Stimulated activated CD4-positive, alpha-beta T cell treated with anti-CD3 and anti-CD28 coated beads, Interleukin-1b, Interleukin-23, amount 100 ng/mL, for 4 hours (primary cell): ENCODE data around the gene FAM156B.
"Not testable (repeated sequence)": the region's sequence is repeated elsewhere in the genome, so short reads cannot be mapped to it uniquely, and the experiment has no call there.

ENCODE experiments used
- DNase-seq, 2 donors: peaks; one replicate each; pipeline ENCODE4 v3.0.0-alpha.2; 2020; ENCODE audit warnings: low read depth in 2 of 2

Gene FAM156B

DNA sequence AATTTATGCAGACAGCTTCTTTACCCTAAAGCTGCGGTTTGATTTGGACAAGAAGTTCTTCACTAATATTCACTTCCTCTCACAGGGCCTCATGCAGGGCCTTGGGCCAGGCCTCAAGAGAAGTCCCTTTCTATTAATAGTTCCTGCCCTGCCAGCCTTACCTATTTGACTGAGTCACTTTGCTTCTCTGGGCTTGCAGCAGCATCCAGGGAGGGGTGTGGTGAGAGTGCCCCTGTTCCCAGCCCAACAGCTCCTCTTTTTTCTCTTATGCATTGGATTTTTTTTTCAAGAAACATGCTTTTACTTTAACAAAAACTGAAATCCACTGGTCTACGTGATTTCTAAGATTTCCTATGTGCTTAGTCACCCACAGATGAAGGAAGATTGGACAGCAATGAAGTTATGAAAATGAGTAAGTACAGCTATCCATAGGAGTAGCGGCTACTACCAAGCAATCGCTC, 26.7 kb downstream of the FAM156B start:
- no peak for DNase-seq

DNA sequence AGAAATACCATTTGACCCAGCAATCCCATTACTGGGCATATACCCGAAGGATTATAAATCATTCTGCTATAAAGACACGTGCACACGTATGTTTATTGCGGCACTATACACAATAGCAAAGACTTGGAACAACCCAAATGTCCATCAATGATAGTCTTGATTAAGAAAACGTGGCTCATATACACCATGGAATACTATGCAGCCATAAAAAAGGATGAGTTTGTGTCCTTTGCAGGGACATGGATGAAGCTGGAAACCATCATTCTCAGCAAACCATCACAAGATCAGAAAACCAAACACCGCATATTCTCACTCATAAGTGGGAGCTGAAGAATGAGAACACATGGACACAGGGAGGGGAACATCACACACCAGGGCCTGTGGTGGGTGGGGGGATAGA, 33.1 kb downstream of the FAM156B start:
- DNase-seq = not testable (repeated sequence)

DNA sequence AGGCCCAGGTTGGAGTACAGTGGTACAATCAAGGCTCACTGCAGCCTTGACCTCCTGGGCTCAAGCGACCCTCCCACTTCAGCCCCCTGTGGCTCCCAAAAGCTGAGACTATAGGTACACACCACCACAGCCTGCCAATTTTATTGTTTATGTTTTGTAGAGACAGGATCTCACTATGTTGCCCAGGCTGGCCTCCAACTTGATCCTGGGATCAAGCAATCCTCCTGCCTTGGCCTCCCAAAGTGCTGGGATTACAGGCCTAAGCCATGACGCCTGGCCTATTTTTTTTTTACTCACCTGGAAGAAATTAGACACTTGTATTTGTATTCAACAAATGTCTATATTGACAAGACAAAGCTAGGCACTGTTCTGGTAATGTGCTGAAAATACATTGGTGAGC, 36.1 kb downstream of the FAM156B start:
- DNase-seq = no peak

DNA sequence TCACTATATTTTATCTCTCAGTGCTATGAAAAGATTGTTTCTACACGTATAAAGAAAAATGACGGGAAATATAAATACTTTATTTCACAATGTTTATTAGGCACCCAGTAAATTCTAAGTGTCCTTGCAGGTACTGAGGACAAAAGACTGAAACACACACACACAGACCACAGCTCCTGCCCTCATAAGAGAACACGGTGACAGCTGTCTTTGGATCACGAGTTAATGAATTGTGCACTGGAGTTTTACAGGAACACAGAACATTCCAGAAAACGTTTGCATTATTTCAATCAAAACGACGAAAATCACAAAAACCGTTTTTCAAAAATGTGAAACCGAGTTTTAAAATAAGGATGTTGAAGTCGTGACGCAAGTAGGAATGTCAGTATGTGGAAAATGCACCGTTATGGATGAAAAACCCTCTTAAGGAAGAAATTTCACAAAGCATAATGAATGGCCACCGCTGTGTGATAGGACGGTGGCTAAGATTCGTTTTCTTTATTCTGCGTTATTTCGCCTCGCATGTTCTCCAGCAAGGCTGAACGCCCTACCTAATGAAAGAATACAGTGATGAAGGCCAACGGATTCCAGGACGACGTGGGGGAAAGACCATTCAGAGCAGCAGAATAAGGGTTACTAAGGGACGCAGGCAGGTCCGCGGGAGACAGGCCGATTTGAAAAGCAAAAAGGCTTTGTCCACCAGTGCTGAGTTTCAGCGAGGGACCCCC, 37.0 kb downstream of the FAM156B start:
- no peak for DNase-seq

DNA sequence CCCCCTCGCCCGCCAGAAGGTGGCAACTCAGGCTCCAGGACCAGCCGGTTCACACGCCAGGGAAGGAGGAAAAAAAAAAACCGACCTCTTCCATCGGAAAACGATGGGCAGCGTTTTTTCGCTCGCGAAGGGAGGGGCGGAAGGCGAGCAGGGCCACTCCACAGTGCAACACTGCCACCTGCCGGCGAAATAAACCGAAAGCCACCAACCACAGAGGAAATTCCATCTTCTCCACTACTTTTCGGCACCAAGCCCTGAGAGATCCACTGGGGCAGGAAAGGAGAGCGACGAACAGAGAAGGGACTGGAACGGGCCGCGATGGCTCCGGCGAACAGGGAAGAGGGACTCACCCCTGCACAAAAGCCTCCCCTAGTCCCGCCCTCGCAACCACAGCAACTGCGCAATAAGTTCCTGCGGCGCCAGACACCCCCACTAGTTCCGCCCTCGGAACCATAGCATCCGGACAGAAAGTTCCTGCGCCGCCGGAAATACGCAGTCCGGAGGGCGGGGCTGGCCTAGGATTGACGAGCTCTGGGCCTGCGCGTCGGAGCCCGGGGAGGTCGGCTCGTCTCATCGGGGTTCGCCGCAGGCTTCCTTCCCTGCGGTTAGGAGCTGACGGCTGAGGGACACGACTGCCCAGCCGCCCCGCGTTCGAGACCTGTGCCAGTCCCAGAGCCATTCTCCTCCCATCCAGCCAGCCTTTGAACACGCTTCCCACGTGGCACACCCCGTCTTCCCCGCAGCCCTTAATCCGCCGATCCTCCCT, 37.8 kb downstream of the FAM156B start:
- DNase-seq = peak; percentile 80 to 99

DNA sequence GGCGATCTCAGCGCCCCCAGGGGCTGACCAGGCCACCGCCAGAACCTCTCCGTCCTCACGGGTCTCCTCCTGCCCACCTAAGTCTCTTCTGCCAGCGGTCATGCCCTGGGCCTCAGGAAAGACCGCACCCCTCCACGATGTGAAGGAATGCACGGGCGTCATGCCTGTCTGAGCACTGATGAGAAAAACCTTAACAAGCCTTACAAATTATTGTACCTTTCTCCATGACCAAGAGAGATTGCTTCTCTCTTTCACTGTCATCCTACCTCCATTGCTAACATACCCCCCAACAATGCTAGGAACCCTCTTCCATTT, 38.3 kb downstream of the FAM156B start:
- DNase-seq = not testable (repeated sequence)

DNA sequence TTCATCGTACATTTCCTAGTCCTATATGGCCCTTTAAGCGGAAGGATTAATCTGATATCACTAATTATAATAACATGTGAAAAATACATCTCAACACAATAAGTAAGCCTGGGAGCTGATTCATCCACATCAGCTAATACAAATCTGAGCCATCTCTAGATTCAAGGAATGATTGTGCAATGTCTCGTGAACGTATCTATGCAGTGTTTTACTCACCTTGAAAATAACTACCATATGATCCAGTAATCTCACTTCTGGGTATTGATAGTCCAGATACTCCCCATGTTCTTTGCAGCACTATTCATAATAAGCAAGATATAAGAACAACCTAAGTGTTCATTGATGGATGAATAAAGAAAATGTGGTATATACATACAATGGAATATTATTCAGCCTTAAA, 43.6 kb downstream of the FAM156B start:
- DNase-seq = not testable (repeated sequence)

DNA sequence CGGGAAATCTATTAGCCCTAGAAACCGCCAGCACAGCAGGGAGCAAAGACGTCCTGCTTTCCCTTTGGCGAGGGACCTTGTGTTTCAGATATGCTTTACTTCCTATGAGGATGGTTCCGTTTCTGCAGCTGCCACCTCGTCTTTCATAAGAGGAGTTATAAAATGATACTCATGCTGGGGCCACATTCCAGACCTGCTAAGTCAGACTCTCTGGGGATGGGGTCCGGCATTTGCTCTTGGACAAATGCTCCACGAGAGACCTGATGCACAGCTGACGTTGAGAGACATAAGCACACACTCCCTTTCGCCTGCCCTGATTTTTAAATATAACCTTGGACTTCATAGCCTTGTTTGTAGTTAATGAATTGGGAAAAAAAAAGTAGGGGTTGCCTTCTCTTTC, 44.6 kb downstream of the FAM156B start:
- DNase-seq = not testable (repeated sequence)

DNA sequence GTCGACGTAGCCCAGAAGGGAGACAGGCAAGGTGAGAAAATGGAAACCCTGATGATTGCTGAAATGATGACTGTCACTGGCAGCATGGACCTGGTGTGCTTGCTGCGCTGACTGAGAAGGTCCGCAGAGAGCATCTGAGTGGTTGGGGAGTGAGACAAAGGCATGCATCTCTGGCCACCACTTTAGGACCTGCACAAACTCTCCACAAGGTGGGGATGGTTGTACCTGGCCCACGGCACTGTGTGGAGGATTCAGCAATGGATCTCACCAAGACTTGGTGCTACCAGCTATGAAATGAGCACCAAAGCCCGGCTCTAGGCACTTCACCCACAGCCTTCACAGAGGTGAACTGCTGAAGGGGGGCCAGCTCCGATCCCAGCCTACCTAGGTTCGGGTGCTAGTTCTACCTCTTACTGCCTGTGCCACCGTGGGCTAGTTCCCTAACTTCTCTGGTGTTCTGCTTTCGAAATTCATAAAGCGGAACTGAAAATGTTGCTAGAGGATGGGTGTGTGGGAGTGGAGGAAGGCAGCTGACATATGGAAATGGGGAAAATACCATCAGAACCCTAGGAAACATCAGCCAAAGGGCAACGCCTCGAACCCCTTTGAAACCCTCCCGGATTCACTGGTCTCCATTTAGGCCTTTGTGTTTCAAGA, 48.8 kb downstream of the FAM156B start:
- DNase-seq = not testable (repeated sequence)

DNA sequence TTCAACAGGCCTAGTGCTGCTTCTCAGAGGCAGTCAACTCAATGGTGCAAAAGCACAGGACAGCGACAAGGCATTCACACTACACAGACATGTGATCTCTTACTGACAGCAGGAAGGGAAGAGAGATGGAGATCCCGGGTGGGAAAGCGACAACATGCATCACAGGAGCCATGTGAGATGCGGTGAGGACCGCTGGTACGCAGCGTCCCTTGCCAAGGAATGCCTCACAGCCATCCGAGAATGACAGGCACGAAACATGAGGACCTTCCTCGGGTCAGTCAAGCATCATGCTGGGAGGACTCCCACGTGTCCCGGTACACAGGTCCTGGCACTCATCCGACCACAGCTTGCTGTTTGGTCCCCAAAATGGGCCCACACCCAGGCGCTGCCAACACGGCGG, 50.4 kb downstream of the FAM156B start:
- not testable (repeated sequence) for DNase-seq

DNA sequence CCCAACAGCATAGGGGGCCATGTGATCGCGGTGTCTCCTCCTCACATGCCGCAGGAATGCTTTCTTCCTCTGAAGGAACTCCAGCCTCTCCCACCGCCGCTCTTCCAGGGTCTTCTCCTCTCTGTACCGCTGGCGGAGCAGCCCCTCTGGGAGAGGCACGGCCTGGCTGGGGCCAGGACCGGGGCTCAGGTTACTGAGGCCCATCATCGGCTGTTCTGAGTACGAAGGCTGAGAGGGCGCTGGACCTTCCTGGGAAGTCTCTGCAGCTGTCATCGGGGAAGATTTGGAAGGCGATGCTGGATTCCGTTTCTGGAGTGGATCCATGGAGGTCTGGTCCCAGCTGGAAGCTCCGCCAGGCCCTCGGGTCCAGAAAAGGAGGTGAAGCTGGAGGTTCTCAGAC, 51.1 kb downstream of the FAM156B start:
- DNase-seq = not testable (repeated sequence)

DNA sequence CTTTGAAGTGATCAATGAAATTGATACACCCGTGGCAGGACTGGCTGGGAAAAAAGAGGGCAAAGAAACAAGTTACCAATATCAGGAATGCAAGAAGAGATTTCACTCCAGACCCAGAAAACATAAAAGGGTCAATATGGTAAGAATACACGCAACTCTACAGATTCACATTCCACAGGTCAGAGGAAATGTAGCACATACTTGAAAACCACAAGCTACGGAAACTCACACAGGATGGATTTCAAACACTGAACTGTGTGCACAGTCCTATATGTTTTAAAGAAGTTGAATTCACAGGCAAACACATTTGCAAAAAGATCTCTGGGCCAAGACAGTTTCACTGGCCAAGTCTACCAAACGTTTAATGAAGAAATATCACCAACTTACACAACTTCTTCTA, 52.2 kb downstream of the FAM156B start:
- not testable (repeated sequence) for DNase-seq

DNA sequence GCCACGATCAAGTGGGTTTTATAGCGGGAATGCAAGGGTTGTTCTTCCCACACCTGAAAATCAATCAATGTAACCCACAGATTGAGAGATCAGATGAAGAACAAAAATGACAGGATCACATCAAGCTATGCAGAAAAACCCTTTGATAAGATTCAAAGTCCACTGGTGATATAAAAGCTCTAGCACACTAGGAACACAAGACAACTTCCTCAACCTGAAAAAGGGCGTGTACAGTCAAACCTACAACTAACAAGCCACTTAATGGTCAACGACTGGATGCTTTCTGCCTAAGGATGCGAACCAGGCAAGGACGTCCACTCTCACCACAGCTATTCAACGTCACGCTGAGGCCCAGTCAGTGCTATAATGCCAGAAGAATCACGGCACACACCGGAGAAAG, 52.8 kb downstream of the FAM156B start:
- DNase-seq = not testable (repeated sequence)
